AG09319 (cell line): ENCODE data around the gene IKZF4.

Experiments used
- DNase-seq: peaks from one replicate; pipeline ENCODE4 v3.0.0-alpha.2; 2010; ENCODE audit warnings: low read depth; ENCODE audit errors: extremely low read depth
- CTCF ChIP-seq: IDR thresholded peaks from 2 replicates; pipeline ENCODE4 v1.5.1; 2011; ENCODE audit warnings: low read depth, mild to moderate bottlenecking, inconsistent platforms, low read length, moderate library complexity

Gene IKZF4

GRCh38 chr12:56020423-56021184 is at the start of gene IKZF4:
TSS of gene IKZF4 (plus strand) at chr12:56021043. CDS start at chr12:56021494, 451 bp downstream.
- DNase-seq, result peak; percentile 12
- no peak for TF ChIP-seq CTCF

- TF ChIP-seq CTCF, result no peak
- DNase-seq, result no peak
Measured at GRCh38 chr12:55972042-55972441, 48.8 kb upstream of the IKZF4 start.

GRCh38 chr12:55972456-55972855 is 48.4 kb upstream of the IKZF4 start:
- no peak for DNase-seq
- TF ChIP-seq CTCF, result no peak

GRCh38 chr12:55972911-55973598 is 47.8 kb upstream of the IKZF4 start:
- no peak for TF ChIP-seq CTCF
- DNase-seq, result no peak

GRCh38 chr12:55973599-55974307 is 47.1 kb upstream of the IKZF4 start, which contains the start of gene RAB5B:
TSS of gene RAB5B (plus strand) at chr12:55974078. CDS start at chr12:55986961, 12,883 bp downstream.
- TF ChIP-seq CTCF, result no peak
- DNase-seq, result peak; percentile 100

- no peak for TF ChIP-seq CTCF
- no peak for DNase-seq
Measured at GRCh38 chr12:55974308-55974730, 46.5 kb upstream of the IKZF4 start.
